Measurements from ENCODE around the gene NSDHL.

Gene NSDHL

GRCh38 chrX:152865232-152865920 lies 34.5 kb downstream of the NSDHL start:
- H3K4me3 ChIP-seq (ENCODE audit: low read depth, low read length), result no peak overlapping the region
- TF ChIP-seq CTCF (IDR thresholded peaks at IDR 0.05; ENCODE audit: low read depth, low read length), result no peak
- no peak for TF ChIP-seq POLR2A (IDR thresholded peaks at IDR 0.05; ENCODE audit: extremely low read depth, insufficient read length)
- no peak for TF ChIP-seq MAX (IDR thresholded peaks at IDR 0.05; ENCODE audit: low read depth, low read length)
- no peak for TF ChIP-seq MYC (IDR thresholded peaks at IDR 0.05; ENCODE audit: low read depth, low read length)
- no peak for DNase-seq (ENCODE audit: low read depth)

- TF ChIP-seq CTCF (IDR thresholded peaks at IDR 0.05; ENCODE audit: low read depth, low read length) (no peak), MAX (IDR thresholded peaks at IDR 0.05; ENCODE audit: low read depth, low read length) (no peak), MYC (IDR thresholded peaks at IDR 0.05; ENCODE audit: low read depth, low read length) (no peak), POLR2A (IDR thresholded peaks at IDR 0.05; ENCODE audit: extremely low read depth, insufficient read length) (no peak)
- DNase-seq (ENCODE audit: low read depth), result no peak
- no peak overlapping the region for H3K4me3 ChIP-seq (ENCODE audit: low read depth, low read length)
Measured at GRCh38 chrX:152866386-152866785, 35.5 kb downstream of the NSDHL start.

GRCh38 chrX:152869972-152870371 lies 39.1 kb downstream of the NSDHL start:
- no peak for DNase-seq (ENCODE audit: low read depth)
- H3K4me3 ChIP-seq (ENCODE audit: low read depth, low read length), result no peak overlapping the region
- TF ChIP-seq POLR2A (IDR thresholded peaks at IDR 0.05; ENCODE audit: extremely low read depth, insufficient read length), result no peak
- TF ChIP-seq MAX (IDR thresholded peaks at IDR 0.05; ENCODE audit: low read depth, low read length), result no peak
- TF ChIP-seq MYC (IDR thresholded peaks at IDR 0.05; ENCODE audit: low read depth, low read length), result no peak
- no peak for TF ChIP-seq CTCF (IDR thresholded peaks at IDR 0.05; ENCODE audit: low read depth, low read length)

GRCh38 chrX:152871260-152871659 lies 40.4 kb downstream of the NSDHL start:
- TF ChIP-seq CTCF (IDR thresholded peaks at IDR 0.05; ENCODE audit: low read depth, low read length), result no peak
- TF ChIP-seq POLR2A (IDR thresholded peaks at IDR 0.05; ENCODE audit: extremely low read depth, insufficient read length), result no peak
- TF ChIP-seq MYC (IDR thresholded peaks at IDR 0.05; ENCODE audit: low read depth, low read length), result no peak
- no peak for TF ChIP-seq MAX (IDR thresholded peaks at IDR 0.05; ENCODE audit: low read depth, low read length)
- DNase-seq (ENCODE audit: low read depth), result no peak
- H3K4me3 ChIP-seq (ENCODE audit: low read depth, low read length), result no peak overlapping the region

GRCh38 chrX:152872522-152872921 lies 41.7 kb downstream of the NSDHL start:
- H3K4me3 ChIP-seq (ENCODE audit: low read depth, low read length), result no peak overlapping the region
- DNase-seq (ENCODE audit: low read depth), result no peak
- TF ChIP-seq MAX (IDR thresholded peaks at IDR 0.05; ENCODE audit: low read depth, low read length) (no peak), POLR2A (IDR thresholded peaks at IDR 0.05; ENCODE audit: extremely low read depth, insufficient read length) (no peak), CTCF (IDR thresholded peaks at IDR 0.05; ENCODE audit: low read depth, low read length) (no peak), MYC (IDR thresholded peaks at IDR 0.05; ENCODE audit: low read depth, low read length) (no peak)

Measured in NB4 (cell line).